ENCODE measurements around the gene CNDP2.

GRCh38 chr18:74498712-74499627, 2.8 kb downstream of the CNDP2 start:
- TF ChIP-seq CTCF (conservative IDR thresholded peaks at IDR 0.05; ENCODE audit: low read depth, low read length) (no peak), EZH2 (IDR thresholded peaks at IDR 0.05; ENCODE audit: borderline replicate concordance, low read depth, low read length, poor library complexity, severe bottlenecking) (no peak)

Data from A673 (cell line).